ENCODE measurements around the gene SOX12. TPM values are rescaled to one million over a fixed set of nuclear protein-coding genes. Genes with fewer than 3 reads are reported as not detected.

SOX12 gene
- total and polyA plus RNA-seq, 8 donors, result 2.9 to 8.8 (median 5.4) TPM

- intact Hi-C loops (cut with DNase I), result no loop called here
- Histone ChIP-seq H3K4me3 (peak overlapping the region in 2 of 4 donors; percentile 73 to 74), H3K9me3 (no peaks in the 10 kb centered on the region), H3K27me3 (no peaks in the 10 kb centered on the region), H3K27ac (peak overlapping the region in 2 of 4 donors; percentile 59 to 96), H3K36me3 (no peaks in the 10 kb centered on the region), H3K4me1 (peaks cover 0 to 6% (median 6%) of the 10 kb centered on the region in 3 donors)
- ATAC-seq (no peak), DNase-seq (peak in 3 of 6 donors; percentile 25 to 53 (median 30)), FAIRE-seq (no peak)
- no peak for TF ChIP-seq CTCF (IDR thresholded peaks at IDR 0.05)
- WGBS, 2 donors, result 40 to 50% methylated on average over 31 of the region's 31 CpGs
These were observed 2.9 kb downstream of the SOX12 start for GRCh38 chr20:328027-328974.

- 50 to 56% methylated on average over 7 of the region's 7 CpGs for WGBS, 2 donors
- no peak overlapping the region for H3K27ac ChIP-seq
- ATAC-seq (no peak), DNase-seq (no peak), FAIRE-seq (no peak)
- TF ChIP-seq CTCF (IDR thresholded peaks at IDR 0.05), result no peak
- H3K9me3 ChIP-seq, result no peaks in the 10 kb centered on the region
- no peak overlapping the region for H3K4me3 ChIP-seq
- no peaks in the 10 kb centered on the region for H3K36me3 ChIP-seq
- H3K4me1 ChIP-seq, result peaks cover 0 to 6% (median 0%) of the 10 kb centered on the region in 3 donors
- no peaks in the 10 kb centered on the region for H3K27me3 ChIP-seq
- intact Hi-C loops (cut with DNase I), result no loop called here
These were observed 3.8 kb downstream of the SOX12 start for GRCh38 chr20:328975-329695.

GRCh38 chr20:329851-330232 is 4.5 kb downstream of the SOX12 start:
- intact Hi-C loops (cut with DNase I), result loop anchor here in 1 of 3 donors (5.0 kb wide), 1 partner anchor 118 kb away; no protein-coding TSS in a partner anchor
- ATAC-seq, result no peak
- no peak overlapping the region for H3K27ac ChIP-seq

More at GRCh38 chr20:329851-330232, 4.5 kb downstream of the SOX12 start:
- peaks cover 0 to 6% (median 0%) of the 10 kb centered on the region in 3 donors for H3K4me1 ChIP-seq
- no peak for FAIRE-seq
- 76 to 77% methylated on average over 4 of the region's 4 CpGs for WGBS, 2 donors
- H3K27me3 ChIP-seq, result no peaks in the 10 kb centered on the region
- no peaks in the 10 kb centered on the region for H3K36me3 ChIP-seq
- H3K9me3 ChIP-seq, result no peaks in the 10 kb centered on the region
- no peak for DNase-seq
- no peak for TF ChIP-seq CTCF (IDR thresholded peaks at IDR 0.05)
- no peak overlapping the region for H3K4me3 ChIP-seq

All from pancreas (tissue), 10 donors.